A673 (cell line): ENCODE results near the gene SNRPB. TPM values are rescaled to one million over a fixed set of nuclear protein-coding genes. Genes with fewer than 3 reads are reported as not detected.

Experiments used
- BruUV-seq: library from RNA; stranded (reverse); fragments of 400-500 nt; replicated peaks from 2 replicates; lab custom pipeline; 2021; lab: Mats Ljungman, UMichigan
- CTCF ChIA-PET: fragments of 300-600 bp; sonication (Branson Sonifier 250); formaldehyde crosslinking; loops from one replicate; lab custom pipeline; 2022; ENCODE audit warnings: antibody characterized with exemption; lab: Charles Lee
- POLR2A ChIA-PET: fragments of 300-600 bp; sonication (Branson Sonifier 250); formaldehyde crosslinking; loops from one replicate; lab custom pipeline; 2022; ENCODE audit warnings: antibody characterized with exemption; ENCODE audit not compliant: low non-redundant PET; lab: Charles Lee
- DNase-seq: peaks from one replicate; pipeline ENCODE4 v3.0.0-alpha.2; 2015; ENCODE audit warnings: low spot score
- H3K27ac ChIP-seq: fragments of 200-600 bp; sonication (generic); 2 replicates; pipeline ENCODE4 v1.5.1; 2016; ENCODE audit warnings: mixed run types, low read depth, mild to moderate bottlenecking, mixed read lengths, antibody characterized with exemption, low read length; ENCODE audit not compliant: poor library complexity, severe bottlenecking
- H3K27me3 ChIP-seq: fragments of 200-600 bp; sonication (generic); replicated peaks from 2 replicates; pipeline ENCODE4 v1.6.1; 2017; ENCODE audit warnings: mixed run types, low read depth, mild to moderate bottlenecking, mixed read lengths, antibody characterized with exemption, low read length; ENCODE audit not compliant: insufficient read depth, poor library complexity
- H3K36me3 ChIP-seq: fragments of 200-600 bp; sonication (generic); 2 replicates; pipeline ENCODE4 v1.6.1; 2016; ENCODE audit warnings: mixed run types, mild to moderate bottlenecking, mixed read lengths, antibody characterized with exemption, low read length; ENCODE audit not compliant: insufficient read depth, poor library complexity, severe bottlenecking
- H3K4me1 ChIP-seq: fragments of 200-600 bp; sonication (generic); 2 replicates; pipeline ENCODE4 v1.6.1; 2017; ENCODE audit warnings: mixed run types, mild to moderate bottlenecking, mixed read lengths, antibody characterized with exemption, low read length; ENCODE audit not compliant: insufficient read depth, poor library complexity, severe bottlenecking
- H3K4me3 ChIP-seq: fragments of 200-600 bp; sonication (generic); 2 replicates; pipeline ENCODE4 v1.5.1; 2016; ENCODE audit warnings: low read depth, mixed run types, mild to moderate bottlenecking, mixed read lengths, low read length; ENCODE audit not compliant: poor library complexity, severe bottlenecking
- H3K9me3 ChIP-seq: fragments of 200-600 bp; sonication (generic); 2 replicates; pipeline ENCODE4 v1.6.1; 2016; ENCODE audit warnings: mixed run types, low read depth, mild to moderate bottlenecking, mixed read lengths, antibody characterized with exemption, low read length; ENCODE audit not compliant: poor library complexity, severe bottlenecking
- EZH2 ChIP-seq: fragments of 200-600 bp; sonication (generic); IDR thresholded peaks from 2 replicates; pipeline ENCODE4 v1.6.1; 2017; ENCODE audit warnings: borderline replicate concordance, low read depth, mild to moderate bottlenecking, mixed read lengths, antibody characterized with exemption, low read length; ENCODE audit not compliant: poor library complexity, severe bottlenecking
- intact Hi-C: fragments of 100-400 bp; cut with micrococcal nuclease; formaldehyde crosslinking; loops from one replicate; pipeline ENCODE4 v1.10.0; 2022; ENCODE audit not compliant: unreplicated experiment
- total RNA-seq: library from RNA; stranded (reverse); gene quantifications from 2 replicates; pipeline ENCODE4 v1.2.3, GENCODE V29; 2021
- TF ChIP-seq, protein P1 (sequence below): fragments of 300-800, 200-600 bp; sonication (generic); conservative IDR thresholded peaks from 2 replicates; pipeline ENCODE4 v1.5.1; 2017; ENCODE audit warnings: low read depth, mild to moderate bottlenecking, antibody characterized with exemption, low read length, moderate library complexity, mixed read lengths

The SNRPB gene
- total RNA-seq, 1 experiment from 2014 or later = 522 TPM

DNA sequence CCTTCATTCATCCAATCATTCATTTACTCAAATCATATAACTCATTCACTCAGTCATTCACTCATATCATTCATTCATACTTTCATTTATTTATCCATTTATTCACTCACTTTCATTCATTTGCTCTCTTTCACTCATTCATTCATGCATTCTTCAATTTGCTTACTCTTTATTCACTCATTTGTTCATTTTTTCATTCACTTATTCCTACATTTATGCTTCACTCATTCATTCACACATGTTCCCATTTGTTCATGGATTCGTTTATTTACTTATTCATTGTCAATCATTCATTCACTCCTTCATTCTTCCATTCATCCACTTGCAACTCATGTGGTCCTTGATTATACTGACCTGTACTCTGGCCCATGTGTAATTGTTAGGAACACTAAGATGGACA, 39.4 kb downstream of the SNRPB start:
- no peak overlapping the region for H3K27ac ChIP-seq
- intact Hi-C loops = no loop called here
- POLR2A ChIA-PET = no interaction called here

DNA sequence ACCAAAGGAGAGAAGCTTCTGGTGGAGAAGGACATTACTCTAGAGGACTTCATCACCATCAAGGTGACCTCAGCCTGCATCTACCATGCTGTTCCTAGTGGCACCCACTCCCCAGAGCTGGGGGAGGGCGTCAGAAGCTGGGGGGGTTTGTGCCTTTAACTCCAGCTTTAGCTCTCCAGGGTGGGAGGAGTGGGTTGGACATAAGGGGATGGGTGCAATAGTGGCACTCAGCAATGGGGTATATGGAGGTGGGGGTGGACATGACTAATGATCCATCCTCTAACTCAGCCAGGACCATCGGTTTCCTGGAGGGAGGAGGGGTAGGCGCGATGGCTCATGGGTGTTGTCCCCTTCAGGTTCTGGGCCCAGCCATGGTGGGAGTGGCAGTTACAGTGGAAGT, 40.1 kb downstream of the SNRPB start:
- Histone ChIP-seq H3K27me3 (peaks cover 10% of the 10 kb centered on the region), H3K4me3 (no peak overlapping the region), H3K27ac (no peak overlapping the region), H3K9me3 (no peaks in the 10 kb centered on the region), H3K4me1 (no peaks in the 10 kb centered on the region), H3K36me3 (no peaks in the 10 kb centered on the region)
- TF ChIP-seq, protein P1, sequence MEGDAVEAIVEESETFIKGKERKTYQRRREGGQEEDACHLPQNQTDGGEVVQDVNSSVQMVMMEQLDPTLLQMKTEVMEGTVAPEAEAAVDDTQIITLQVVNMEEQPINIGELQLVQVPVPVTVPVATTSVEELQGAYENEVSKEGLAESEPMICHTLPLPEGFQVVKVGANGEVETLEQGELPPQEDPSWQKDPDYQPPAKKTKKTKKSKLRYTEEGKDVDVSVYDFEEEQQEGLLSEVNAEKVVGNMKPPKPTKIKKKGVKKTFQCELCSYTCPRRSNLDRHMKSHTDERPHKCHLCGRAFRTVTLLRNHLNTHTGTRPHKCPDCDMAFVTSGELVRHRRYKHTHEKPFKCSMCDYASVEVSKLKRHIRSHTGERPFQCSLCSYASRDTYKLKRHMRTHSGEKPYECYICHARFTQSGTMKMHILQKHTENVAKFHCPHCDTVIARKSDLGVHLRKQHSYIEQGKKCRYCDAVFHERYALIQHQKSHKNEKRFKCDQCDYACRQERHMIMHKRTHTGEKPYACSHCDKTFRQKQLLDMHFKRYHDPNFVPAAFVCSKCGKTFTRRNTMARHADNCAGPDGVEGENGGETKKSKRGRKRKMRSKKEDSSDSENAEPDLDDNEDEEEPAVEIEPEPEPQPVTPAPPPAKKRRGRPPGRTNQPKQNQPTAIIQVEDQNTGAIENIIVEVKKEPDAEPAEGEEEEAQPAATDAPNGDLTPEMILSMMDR = no peak
- no peak for TF ChIP-seq EZH2
- POLR2A ChIA-PET = no interaction called here
- DNase-seq = no peak
- CTCF ChIA-PET = interaction anchor here (0.6 kb wide), 1 partner anchor 54 kb away, joined by 5 read pairs; no protein-coding TSS in a partner anchor
- BruUV-seq = no TSS peak
- intact Hi-C loops = no loop called here

More for the DNA sequence above, 39.4 kb downstream of the SNRPB start:
- no peaks in the 10 kb centered on the region for H3K9me3 ChIP-seq
- no peak for DNase-seq
- H3K36me3 ChIP-seq = no peaks in the 10 kb centered on the region
- CTCF ChIA-PET = no interaction called here
- H3K4me3 ChIP-seq = no peak overlapping the region
- H3K4me1 ChIP-seq = no peaks in the 10 kb centered on the region
- TF ChIP-seq EZH2 = no peak
- TF ChIP-seq, protein P1 = no peak
- BruUV-seq = no TSS peak
- peaks cover 10% of the 10 kb centered on the region for H3K27me3 ChIP-seq

DNA sequence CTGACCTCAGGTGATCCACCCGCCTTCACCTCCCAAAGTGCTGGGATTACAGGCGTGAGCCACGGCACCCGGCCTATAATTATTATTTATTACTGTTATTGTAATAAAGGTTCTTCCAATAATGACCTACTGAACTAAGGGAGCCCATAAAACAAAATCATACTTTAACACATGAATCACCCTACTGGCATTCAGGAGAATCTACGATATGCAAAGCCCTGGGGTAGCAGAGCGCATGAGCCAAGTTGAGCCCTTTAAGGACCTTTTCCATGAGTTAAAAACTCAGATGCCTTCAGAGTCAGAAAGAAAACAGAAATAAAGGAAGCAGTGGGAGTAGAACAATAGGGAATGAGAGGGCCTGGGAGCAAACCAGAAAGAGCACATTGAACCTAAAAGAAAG, 41.5 kb downstream of the SNRPB start:
- H3K9me3 ChIP-seq = no peaks in the 10 kb centered on the region
- ChIA-PET POLR2A (no interaction called here), CTCF (no interaction called here)
- no peak overlapping the region for H3K4me3 ChIP-seq
- BruUV-seq = no TSS peak
- intact Hi-C loops = no loop called here
- no peaks in the 10 kb centered on the region for H3K36me3 ChIP-seq
- no peak for DNase-seq
- H3K27me3 ChIP-seq = peaks cover 10% of the 10 kb centered on the region
- TF ChIP-seq EZH2 = no peak
- TF ChIP-seq, protein P1 = no peak
- H3K4me1 ChIP-seq = no peaks in the 10 kb centered on the region
- H3K27ac ChIP-seq = no peak overlapping the region
